IPS-20b (cell line): ENCODE measurements around the gene HEPACAM.

Experiments
- H3K27ac ChIP-seq: one replicate; pipeline ENCODE4 v1.5.1; 2013; ENCODE audit warnings: low read length
- H3K27me3 ChIP-seq: 2 replicates; pipeline ENCODE4 v1.6.1; 2013; ENCODE audit warnings: mild to moderate bottlenecking, low read length, inconsistent platforms; ENCODE audit not compliant: insufficient read depth
- H3K36me3 ChIP-seq: 2 replicates; pipeline ENCODE4 v1.6.1; 2013; ENCODE audit warnings: low read depth, mild to moderate bottlenecking, inconsistent platforms, low read length, moderate library complexity; ENCODE audit not compliant: insufficient read depth
- H3K4me1 ChIP-seq: 2 replicates; pipeline ENCODE4 v1.6.1; 2013; ENCODE audit warnings: mild to moderate bottlenecking, control low read depth, inconsistent platforms, low read length, moderate library complexity; ENCODE audit not compliant: insufficient read depth
- H3K4me3 ChIP-seq: 2 replicates; pipeline ENCODE4 v1.5.1; 2013; ENCODE audit warnings: mild to moderate bottlenecking, low read length, inconsistent platforms
- H3K9ac ChIP-seq: 2 replicates; pipeline ENCODE4 v1.6.1; 2013; ENCODE audit warnings: low read depth, mild to moderate bottlenecking, inconsistent platforms, low read length, moderate library complexity
- H3K9me3 ChIP-seq: 2 replicates; pipeline ENCODE4 v1.6.1; 2013; ENCODE audit warnings: mild to moderate bottlenecking, low read depth, low read length, inconsistent platforms; ENCODE audit not compliant: insufficient read depth

The HEPACAM gene

DNA sequence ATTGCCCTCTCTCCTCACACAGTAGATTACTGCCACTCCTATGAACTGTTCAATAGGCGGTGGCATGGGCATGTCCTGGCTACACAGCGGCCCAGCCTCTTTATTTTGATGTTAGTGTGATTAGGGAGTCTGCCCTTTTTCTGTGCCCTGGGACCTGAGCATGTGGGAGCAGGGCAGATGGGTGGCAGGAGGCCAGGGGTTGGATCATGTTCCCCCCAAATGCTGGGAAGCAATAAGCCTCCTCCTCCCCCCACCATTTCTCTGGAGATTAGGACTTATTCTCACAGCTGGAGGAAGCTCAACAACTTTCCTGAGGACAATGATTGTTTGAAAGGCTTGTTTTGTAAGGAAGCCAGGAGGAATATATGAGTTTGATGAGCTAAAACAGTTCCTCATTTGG, 15.9 kb downstream of the HEPACAM start:
- no peak overlapping the region for H3K4me3 ChIP-seq
- H3K9me3 ChIP-seq, result no peaks in the 10 kb centered on the region
- H3K9ac ChIP-seq, result no peak overlapping the region
- no peak overlapping the region for H3K27ac ChIP-seq
- peaks cover 79% of the 10 kb centered on the region for H3K27me3 ChIP-seq
- H3K4me1 ChIP-seq, result no peaks in the 10 kb centered on the region
- H3K36me3 ChIP-seq, result no peaks in the 10 kb centered on the region

DNA sequence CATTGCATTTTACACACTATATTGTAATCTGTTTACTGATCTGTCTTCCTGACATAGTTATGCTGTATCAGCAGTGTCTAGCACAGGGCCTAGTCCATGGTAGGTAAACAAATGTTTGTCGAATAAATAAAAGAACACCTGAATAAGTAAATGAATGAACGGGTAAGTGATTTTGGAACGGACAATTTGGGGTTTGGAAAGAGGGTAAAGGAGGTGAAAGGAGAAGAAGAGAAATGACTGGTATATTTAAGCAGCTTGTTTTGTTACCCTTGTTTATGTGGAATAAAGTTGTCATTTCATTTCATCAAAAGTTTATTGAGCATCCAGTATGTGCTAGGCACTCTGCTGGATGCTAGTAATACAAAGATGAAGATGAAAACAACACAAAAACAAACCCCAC, 16.9 kb downstream of the HEPACAM start, which contains the start of gene HEPN1:
Gene HEPN1, plus strand, starts transcription at position 301 of the 400 bp plus-strand sequence.
- no peak within 1 kb of the TSS for H3K27ac ChIP-seq
- no peaks in the 10 kb centered on the region for H3K9me3 ChIP-seq
- H3K4me3 ChIP-seq, result no peak within 1 kb of the TSS
- H3K9ac ChIP-seq, result no peak within 1 kb of the TSS
- H3K27me3 ChIP-seq, result peaks cover 69% of the 10 kb centered on the region
- H3K4me1 ChIP-seq, result no peaks in the 10 kb centered on the region
- no peaks in the 10 kb centered on the region for H3K36me3 ChIP-seq

DNA sequence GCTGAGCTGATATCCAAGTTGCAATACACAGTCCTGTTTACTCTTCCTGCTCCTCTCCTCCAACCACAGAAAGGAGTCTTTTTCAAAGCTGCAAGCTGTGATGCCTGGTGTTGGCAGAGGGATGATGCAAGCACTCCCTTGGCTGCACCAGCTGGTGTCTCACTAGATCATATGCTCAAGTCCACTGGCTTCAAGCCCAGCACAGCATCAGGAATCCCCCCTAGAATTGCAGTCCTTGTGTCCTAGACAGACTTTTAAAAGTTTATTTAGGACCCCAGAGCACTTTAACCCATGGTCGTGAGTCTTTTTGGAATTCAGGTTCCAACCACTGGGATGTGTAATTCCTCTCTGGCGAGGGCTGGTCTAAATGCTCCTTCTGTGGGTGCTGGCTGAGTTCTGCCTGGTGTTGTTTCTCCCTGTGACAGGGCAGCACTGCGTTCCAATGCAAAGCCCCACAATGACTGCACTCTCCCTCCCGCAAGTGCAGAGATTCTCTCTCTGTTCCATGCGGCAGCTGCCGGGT, 18.7 kb downstream of the HEPACAM start:
- Histone ChIP-seq H3K9me3 (no peaks in the 10 kb centered on the region), H3K27ac (no peak overlapping the region), H3K9ac (no peak overlapping the region), H3K27me3 (peaks cover 51% of the 10 kb centered on the region), H3K36me3 (no peaks in the 10 kb centered on the region), H3K4me3 (no peak overlapping the region), H3K4me1 (no peaks in the 10 kb centered on the region)

DNA sequence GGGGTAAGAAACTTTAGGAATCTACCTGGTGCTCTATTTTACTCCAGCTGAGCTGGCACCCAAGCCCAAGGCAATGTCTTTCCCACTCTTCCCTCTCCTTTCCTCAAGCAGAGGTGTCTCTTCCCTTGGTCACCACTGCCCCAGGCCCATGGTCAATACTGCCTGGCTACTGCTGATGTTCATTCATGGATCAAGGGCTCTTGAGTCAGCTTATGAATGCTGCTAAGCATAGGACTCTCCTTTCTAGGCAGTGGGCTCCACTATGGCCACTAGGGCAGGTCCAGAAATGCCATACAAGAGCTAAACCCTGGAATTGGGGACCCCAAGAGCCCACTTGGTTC, 19.5 kb downstream of the HEPACAM start:
- Histone ChIP-seq H3K36me3 (no peaks in the 10 kb centered on the region), H3K4me3 (no peak overlapping the region), H3K9me3 (0 out of 2 replicates have a peak, but pooled peaks cover 5% of the 10 kb centered on the region), H3K9ac (no peak overlapping the region), H3K27ac (no peak overlapping the region), H3K27me3 (peaks cover 43% of the 10 kb centered on the region), H3K4me1 (no peaks in the 10 kb centered on the region)

DNA sequence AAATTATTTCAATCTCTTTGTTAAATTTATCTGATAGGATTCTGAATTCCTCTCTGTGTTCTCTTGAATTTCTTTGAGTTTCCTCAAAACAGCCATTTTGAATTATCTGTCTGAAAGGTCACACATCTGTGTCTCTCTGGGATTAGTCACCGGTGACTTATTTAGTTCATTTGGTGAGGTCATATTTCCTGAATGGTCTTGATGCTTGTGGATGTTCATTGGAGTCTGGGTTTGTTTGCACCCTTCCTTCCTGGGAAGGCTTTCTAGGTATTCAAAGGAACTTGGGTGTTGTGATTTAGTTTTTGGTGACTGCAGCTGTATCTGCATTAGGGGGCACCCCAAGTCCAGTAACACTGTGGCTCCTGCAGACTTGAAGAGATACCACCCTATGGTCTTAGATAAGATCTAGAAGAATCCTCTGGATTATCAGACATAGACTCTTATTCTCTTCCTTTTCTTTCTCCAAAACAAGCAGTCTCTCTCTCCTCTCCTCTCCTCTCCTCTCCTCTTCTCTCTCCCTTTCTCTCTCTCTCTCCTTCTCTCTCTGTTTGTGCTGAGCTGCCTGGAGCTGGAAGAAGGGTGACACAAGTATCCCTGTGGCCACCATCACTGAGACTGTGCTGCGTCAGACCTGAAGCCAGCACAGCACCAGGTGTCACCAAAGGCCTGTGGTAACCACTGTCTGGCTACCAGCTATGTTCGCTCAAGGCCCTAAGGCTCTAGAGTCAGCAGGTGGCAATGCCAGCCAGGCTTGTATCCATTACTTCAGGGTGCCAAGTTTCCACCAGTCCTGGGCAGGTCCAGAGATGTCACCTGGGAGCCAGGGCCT, 20.1 kb downstream of the HEPACAM start:
- Histone ChIP-seq H3K36me3 (no peaks in the 10 kb centered on the region), H3K4me3 (no peak overlapping the region), H3K4me1 (no peaks in the 10 kb centered on the region), H3K9ac (no peak overlapping the region), H3K27ac (no peak overlapping the region), H3K27me3 (peaks cover 37% of the 10 kb centered on the region), H3K9me3 (0 out of 2 replicates have a peak, but pooled peaks cover 6% of the 10 kb centered on the region)

DNA sequence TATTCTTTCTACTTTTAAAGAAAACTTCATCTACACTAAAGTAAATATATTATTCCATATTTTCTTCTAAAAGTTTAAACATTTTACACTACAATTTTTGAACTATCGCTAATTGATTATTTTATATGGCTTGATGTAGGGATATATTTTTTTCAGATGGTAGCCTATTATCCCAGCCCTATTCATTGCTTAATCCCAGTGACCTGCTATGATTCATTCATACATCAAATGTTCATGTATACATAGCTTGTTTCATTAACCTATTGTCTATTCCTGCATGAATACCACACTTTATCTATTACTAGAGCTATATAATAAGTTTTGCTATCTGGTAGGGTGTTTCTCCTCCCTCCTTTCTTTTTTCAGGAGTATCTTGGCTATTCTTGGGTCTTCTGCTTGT, 33.2 kb downstream of the HEPACAM start:
- Histone ChIP-seq H3K4me3 (no peak overlapping the region), H3K36me3 (no peaks in the 10 kb centered on the region), H3K9me3 (no peaks in the 10 kb centered on the region; the same call in 1 of the 2 replicates), H3K4me1 (peaks cover 8% of the 10 kb centered on the region), H3K9ac (no peak overlapping the region), H3K27me3 (peaks cover 21% of the 10 kb centered on the region), H3K27ac (no peak overlapping the region)

DNA sequence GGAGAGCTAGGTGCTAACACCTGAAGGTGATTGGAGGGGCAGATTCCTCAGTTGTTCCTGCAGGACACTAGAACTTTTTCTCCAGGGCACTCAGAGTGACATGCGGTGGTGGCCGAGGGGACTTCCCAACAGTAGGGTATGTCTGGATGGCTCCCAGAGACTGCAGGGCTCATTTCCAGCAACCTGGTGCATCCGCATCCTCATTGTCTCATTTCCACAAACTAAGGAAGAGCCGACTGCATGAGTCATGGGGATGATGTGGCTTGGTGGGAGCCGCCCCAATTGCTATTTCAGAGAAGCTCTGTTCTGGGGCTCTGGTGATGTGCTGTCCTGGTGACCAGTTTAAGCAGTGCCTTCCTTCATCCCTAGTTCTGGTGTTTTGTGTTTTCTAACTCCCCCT, 35.4 kb downstream of the HEPACAM start:
- H3K4me1 ChIP-seq, result peaks cover 8% of the 10 kb centered on the region
- H3K27me3 ChIP-seq, result peaks cover 21% of the 10 kb centered on the region
- no peaks in the 10 kb centered on the region; the same call in 1 of the 2 replicates for H3K9me3 ChIP-seq
- H3K27ac ChIP-seq, result no peak overlapping the region
- no peaks in the 10 kb centered on the region for H3K36me3 ChIP-seq
- H3K4me3 ChIP-seq, result no peak overlapping the region
- no peak overlapping the region for H3K9ac ChIP-seq

DNA sequence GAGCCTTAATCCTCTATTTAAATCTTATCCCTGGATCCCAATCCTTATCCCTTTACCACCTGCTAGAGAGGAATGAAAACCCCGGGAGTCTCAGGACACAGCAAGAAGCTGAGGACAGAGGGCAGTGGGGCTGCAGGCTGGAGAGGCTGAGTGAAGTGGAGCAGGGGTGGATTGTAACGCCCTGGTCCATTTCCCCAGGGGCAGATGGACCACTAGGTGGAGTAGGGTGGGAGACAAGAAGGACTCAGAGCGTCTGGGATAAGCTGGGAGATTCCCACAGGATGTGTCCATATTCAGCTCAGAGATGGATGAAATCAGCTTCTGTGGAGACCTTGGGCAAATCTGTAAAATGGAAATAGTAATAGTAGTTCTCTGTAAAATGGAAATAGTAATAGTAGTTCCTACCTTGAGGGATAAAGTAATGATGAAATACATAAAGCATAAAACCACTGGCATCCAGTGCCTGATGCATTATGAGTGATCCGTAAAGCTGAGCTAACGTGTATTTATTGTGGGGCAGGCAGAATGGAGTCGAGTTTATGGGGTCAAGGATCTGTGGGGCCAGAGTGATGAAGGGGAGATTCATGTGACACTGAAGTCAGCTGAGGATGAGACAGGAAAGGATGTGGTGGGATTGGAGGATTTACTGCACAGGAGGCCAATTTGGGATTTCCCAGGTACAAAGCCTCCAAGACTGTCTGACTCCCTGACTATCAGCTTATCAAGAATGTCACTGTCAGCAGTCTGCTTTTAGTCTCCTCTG, 36.3 kb downstream of the HEPACAM start:
- H3K4me1 ChIP-seq, result peaks cover 8% of the 10 kb centered on the region
- no peak overlapping the region for H3K27ac ChIP-seq
- no peak overlapping the region for H3K9ac ChIP-seq

DNA sequence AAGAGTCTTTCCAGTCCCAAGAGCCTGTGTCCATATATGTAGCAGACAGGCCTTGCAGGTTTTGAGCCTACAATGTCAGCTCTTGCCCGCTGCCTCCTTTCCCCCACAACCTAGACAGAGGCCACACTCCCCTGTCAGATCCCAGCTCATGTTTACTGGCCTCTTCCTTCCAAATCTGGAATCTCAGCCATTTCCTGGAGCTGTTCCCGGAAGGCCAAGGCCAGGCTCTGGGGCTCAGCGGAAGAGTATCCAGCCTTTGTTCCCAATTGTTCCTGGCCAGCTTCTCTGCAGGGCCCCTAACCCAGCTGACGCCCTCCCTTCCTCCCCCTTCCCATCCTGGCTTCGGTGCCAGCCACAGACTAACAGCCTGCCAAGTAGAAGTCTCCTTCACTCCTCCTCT, 37.1 kb downstream of the HEPACAM start:
- H3K9ac ChIP-seq, result no peak overlapping the region
- H3K9me3 ChIP-seq, result no peaks in the 10 kb centered on the region
- H3K27me3 ChIP-seq, result peaks cover 21% of the 10 kb centered on the region
- no peak overlapping the region for H3K27ac ChIP-seq
- H3K4me3 ChIP-seq, result no peak overlapping the region
- H3K36me3 ChIP-seq, result no peaks in the 10 kb centered on the region
- H3K4me1 ChIP-seq, result peaks cover 8% of the 10 kb centered on the region

More for the DNA sequence above, 36.3 kb downstream of the HEPACAM start:
- no peak overlapping the region for H3K4me3 ChIP-seq
- no peaks in the 10 kb centered on the region for H3K36me3 ChIP-seq
- no peaks in the 10 kb centered on the region for H3K9me3 ChIP-seq
- H3K27me3 ChIP-seq, result peaks cover 21% of the 10 kb centered on the region

DNA sequence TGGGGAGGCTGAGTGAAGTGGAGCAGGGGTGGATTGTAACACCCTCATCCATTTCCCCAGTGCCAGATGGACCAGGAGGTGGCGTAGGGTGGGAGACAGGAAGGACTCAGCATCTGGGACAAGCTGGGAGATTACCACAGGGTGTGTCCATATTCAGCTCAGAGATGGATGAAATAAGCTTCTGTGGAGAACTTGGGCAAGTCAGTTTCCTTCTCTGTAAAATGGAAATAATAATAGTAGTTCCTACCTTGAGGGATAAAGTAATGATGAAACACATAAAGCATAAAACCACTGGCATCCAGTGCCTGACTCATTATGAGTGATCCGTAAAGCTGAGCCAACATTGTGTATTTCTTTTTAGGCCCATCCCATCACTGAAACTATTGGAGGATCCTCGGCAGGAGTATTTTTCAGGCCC, 37.6 kb downstream of the HEPACAM start:
- no peak overlapping the region for H3K27ac ChIP-seq
- no peak overlapping the region for H3K4me3 ChIP-seq
- peaks cover 8% of the 10 kb centered on the region for H3K4me1 ChIP-seq
- H3K27me3 ChIP-seq, result peaks cover 22% of the 10 kb centered on the region
- no peaks in the 10 kb centered on the region for H3K36me3 ChIP-seq
- H3K9me3 ChIP-seq, result no peaks in the 10 kb centered on the region
- no peak overlapping the region for H3K9ac ChIP-seq

DNA sequence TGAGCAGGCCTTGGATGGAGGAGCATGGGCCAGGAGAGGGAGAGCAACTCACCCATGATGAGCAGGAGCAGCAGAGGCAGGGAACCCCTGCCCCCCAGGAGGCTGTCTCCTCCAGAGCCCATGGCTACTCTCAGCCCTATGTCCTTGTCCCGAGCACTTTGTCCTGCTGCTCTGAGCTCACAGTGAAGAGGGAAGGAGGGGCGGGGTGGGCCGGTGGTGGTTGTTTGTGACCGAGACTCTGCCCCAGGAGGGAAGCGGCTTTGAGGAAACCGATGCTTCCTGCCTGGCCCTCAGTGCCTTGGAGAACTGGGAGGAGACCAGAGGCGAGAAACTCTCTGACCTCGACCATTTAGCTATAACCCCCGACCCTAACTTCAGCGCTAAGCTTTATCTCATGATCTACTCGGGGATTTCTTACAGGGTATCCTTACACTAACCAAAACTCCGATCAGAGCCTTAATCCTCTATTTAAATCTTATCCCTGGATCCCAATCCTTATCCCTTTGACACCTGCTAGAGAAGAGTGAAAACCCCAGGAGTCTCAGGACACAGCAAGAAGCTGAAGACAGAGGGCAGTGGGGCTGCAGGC, 38.1 kb downstream of the HEPACAM start, which contains the start of gene ROBO4:
Gene ROBO4, minus strand, starts transcription at position 192 of the 589 bp plus-strand sequence. Its CDS starts 70 bp downstream, at position 122.
- H3K36me3 ChIP-seq, result no peaks in the 10 kb centered on the region
- peaks cover 27% of the 10 kb centered on the region for H3K27me3 ChIP-seq
- no peak within 1 kb of the TSS for H3K9ac ChIP-seq
- H3K4me1 ChIP-seq, result peaks cover 8% of the 10 kb centered on the region
- no peak within 1 kb of the TSS for H3K4me3 ChIP-seq
- H3K9me3 ChIP-seq, result no peaks in the 10 kb centered on the region
- no peak within 1 kb of the TSS for H3K27ac ChIP-seq
